NCI-H2029 treated with DMSO at 0.1 percent for 48 hours (cell line): ENCODE measurements around the gene PEDS1.
"Not testable (repeated sequence)": the region's sequence is repeated elsewhere in the genome, so short reads cannot be mapped to it uniquely, and the experiment has no call there.

Source experiments
- DNase-seq: peaks from one replicate; lab custom pipeline; 2025; lab: John Stamatoyannopoulos, UW

PEDS1 gene

GRCh38 chr20:50135157-50135556 is 18.4 kb downstream of the PEDS1 start:
- DNase-seq: not testable (repeated sequence)

DNA sequence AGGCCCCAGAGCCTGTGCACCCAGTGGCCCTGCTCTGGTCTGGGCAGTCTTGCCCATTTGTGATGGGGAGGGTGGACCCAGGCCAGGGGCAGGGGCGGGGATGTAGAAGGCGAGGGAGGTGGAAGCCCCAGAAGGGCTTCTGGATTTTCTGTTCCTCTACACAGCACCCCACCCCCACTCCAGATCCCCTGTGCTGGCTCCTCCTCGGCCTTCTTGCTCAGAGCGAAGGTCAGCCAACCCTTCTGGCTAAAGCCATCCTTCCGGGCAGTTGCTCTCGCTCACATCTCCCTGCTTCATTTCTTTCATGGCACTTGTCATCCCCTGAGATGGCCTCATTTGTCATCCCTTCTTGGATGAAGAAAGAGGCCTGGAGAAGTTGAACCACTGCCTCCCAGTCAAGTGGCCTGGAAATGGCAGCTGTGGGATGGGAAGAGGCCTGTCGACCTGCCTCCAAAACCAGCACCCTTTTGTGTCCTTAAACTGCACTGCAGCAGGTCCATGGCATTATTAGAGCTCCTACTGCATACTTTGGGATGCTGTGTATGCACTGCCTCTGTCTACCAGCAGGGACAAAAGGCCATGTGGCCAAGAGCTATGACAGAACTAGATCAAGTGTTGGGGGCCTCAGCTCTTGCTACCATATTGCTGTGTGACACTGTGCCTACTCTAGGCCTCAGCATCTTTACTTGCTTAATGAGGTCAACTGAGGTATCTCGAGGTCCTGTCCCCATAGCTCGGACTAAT is 19.9 kb downstream of the PEDS1 start:
- no peak for DNase-seq

DNA sequence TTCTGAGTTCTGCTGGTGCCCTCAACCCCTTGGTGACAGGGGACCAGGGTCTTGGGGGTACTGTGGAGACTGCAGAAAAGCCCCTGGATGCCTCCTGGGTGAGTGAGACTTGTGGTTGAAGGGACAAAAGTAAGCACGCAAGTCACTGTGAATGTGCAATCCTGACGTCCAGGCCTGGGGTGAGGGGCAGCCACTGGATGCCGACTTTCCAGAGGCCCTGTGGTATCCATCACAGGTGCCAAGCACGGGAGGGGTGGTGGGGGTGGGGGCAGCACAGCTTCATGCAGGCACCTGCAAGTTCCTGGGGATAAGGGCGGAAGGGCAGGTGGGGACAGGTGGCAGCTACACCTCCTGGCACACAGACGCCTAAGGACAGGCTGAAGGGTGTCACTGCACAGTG is 20.5 kb downstream of the PEDS1 start:
- peak; percentile 49 for DNase-seq

DNA sequence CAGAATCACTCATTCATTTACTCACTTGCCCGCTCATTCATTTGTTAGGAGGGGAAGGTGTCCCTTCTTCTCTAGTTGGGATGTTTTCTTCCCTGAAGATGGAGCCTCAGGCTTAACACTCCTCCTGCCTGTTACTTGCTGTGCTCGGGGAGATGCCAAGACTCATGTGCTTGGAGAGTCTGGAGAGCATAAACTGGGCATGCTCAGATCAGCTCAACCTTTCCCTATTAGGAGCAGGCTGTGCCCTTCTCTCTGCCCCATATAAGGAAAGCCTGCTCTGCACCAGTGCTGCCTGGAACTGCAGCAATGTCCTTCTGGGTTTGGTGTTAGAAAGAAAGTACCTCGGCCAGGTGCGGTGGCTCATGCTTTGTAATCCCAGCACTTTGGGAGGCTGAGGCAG is 22.5 kb downstream of the PEDS1 start:
- no peak for DNase-seq

- no peak for DNase-seq
Observed at GRCh38 chr20:50130356-50130723, 23.2 kb downstream of the PEDS1 start.

DNA sequence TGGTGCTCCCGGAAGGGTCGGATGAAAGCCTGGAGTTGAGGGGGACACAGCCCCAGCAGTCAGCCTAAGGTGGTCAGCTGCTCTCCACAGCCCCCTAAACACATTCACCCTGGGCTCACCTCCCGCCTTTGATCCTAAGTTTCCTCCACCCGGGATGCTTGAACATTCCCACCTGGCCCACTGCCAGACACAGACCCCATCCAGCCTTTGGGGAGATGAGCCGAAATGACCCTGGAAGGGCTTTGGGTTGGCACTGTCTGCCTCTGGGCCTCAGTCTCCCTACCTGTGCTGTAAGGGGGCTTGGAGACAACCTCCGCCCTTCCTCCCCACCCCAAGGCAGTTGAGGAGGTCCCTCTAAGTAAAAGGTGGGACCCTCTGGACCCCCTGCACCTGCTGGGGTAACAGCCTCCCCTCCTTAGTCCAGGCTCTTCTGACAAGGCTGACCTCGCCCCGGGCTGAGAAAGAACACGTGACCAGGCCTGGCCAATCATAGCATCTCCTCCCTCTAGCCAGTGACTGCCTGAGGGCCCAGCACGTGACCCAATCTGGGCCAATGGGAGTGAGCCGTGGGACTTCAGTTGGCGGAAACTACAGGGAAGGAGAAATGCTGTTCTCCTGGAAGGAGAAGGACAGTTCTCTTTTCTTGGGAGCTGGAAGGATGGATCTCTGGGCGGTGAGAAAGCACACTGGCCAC is 23.7 kb downstream of the PEDS1 start:
- no peak for DNase-seq

GRCh38 chr20:50128520-50128905 is 25.0 kb downstream of the PEDS1 start:
- no peak for DNase-seq

DNA sequence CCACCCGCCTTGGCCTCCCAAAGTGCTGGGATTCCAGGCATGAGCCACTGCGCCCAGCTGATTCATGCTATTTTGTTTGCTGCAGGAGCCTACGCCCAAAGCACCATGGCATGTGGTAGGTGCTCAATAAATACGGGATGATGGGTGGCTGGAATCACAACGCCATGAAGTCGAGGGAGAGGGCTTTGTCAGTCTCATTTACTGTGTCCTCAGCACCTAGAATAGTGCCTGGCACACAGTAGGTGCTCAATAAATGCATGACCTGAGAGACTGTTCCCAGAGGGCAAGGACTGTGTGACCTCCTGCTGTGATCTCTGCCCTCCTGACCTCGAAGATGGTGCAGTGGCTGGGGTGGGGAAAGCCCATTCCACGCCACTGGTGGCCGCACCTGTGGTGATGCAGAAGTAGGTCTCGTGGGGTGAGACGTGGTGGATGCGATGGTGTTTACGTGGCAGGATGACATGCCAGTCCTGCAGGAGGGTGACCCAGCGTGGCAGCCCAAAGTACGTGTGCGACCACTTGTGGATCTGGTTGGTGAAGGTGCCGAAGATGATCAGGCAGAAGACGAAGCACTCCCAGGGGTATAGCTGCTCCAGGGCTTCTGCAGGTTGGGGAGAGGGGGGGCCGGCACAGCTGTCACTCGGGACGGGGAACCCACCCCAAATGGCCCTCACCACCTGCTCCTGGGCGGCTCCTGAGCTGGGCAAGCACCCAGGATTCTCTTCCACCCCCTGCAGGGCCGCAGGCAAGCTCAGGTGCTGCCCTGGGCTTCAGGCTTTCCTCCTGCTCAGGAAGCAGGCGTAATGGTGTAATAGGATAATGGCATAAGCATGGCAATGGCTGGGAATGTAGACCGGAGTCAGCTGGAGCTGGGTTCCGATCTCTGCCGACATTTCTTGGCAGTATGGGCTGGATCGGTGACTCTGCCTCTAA is 25.7 kb downstream of the PEDS1 start:
- DNase-seq: no peak

DNA sequence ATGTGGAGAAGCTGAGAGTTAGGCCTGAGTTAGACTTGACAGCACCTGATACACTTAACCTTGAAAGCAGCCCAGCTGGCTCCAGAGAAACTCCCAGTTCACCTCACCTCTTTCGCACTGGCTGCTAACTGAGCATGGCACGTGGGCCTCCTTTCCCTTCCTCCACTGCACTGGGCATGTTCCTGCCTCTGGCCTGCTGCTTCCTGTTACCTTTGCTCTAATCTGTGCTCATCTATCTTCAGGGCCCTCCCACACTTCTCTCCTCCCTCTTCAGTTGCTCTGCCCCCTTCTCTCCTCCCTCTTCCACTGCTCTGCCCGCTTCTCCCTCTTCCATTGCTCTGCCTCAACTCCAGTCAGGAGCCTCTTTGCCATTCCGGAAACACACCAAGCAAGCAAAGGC is 26.9 kb downstream of the PEDS1 start:
- peak; percentile 26 for DNase-seq

DNA sequence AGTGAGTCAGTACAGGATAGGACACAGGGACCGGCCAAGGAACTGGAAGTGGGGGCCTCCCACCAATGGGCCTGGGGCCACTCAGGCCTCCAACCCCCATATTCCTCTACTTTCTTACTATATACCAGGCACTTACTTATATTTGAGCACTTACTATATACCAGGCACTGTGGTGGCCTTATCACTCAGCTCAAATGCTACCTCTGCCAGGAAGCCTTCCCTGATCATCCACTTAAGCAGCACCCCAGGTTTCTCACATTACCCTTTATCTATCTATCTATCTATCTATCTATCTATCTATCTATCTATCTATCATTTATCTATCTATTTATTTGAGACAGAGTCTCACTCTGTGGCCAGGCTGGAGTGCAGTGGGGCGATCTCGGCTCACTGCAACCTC is 28.2 kb downstream of the PEDS1 start:
- no peak for DNase-seq

- no peak for DNase-seq
Observed at GRCh38 chr20:50124496-50124895, 29.0 kb downstream of the PEDS1 start.

DNA sequence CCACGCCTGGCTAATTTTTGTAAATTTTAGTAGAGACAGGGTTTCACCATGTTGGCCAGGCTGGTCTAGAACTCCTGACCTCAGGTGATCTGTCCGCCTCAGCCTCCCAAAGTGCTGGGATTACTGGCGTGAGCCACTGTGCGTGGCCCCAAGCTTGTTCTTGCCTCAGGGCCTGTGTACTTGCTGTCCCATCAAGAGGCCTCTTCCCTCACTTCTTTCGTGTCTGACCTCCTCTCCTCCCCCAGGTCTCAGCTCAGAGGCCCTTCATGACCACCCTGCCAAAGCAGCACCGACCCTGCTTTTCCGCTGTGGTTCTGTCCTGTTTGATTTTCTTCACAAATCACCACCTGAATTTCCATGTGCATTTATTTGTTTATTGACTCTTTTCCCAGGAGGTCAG is 30.1 kb downstream of the PEDS1 start:
- no peak for DNase-seq

DNA sequence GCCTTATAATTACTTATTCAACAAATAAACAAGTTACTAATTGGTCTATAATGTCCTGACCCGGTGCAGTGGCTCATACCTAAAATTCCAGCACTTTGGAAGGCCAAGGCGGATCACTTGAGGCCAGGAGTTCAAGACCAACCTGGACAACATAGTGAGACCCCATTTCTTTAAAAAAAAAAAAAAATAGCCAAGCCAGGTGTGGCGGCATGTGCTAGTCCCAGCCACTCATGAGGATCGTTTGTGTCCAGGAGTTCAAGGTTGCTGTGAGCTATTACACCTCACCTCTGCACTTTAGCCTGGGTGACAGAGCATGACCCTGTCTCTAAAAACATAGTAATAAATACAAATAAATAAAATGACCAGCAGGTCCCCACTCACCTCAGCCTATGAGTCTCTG is 30.8 kb downstream of the PEDS1 start:
- no peak for DNase-seq

- no peak for DNase-seq
Observed at GRCh38 chr20:50121858-50122271, 31.7 kb downstream of the PEDS1 start.

GRCh38 chr20:50120935-50121693 is 32.4 kb downstream of the PEDS1 start:
- peak; percentile 56 for DNase-seq

DNA sequence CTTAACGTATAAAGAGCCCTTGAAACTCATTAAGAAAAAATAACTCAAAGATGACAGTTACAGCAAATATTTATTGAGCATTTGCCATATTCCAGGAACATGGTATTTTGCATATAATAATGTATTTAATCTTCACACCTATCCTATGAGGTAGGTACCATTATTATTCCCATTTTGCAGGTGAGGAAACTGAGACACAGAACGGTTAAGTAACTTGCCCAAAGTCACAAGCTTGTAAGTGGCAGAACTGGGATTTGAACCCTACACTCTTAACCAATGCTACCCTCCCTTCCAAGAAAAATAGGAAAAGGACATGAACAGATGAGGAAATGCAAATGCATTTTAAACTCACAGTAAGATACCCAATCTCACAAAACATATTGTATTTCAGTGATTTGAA is 35.3 kb downstream of the PEDS1 start:
- no peak for DNase-seq

DNA sequence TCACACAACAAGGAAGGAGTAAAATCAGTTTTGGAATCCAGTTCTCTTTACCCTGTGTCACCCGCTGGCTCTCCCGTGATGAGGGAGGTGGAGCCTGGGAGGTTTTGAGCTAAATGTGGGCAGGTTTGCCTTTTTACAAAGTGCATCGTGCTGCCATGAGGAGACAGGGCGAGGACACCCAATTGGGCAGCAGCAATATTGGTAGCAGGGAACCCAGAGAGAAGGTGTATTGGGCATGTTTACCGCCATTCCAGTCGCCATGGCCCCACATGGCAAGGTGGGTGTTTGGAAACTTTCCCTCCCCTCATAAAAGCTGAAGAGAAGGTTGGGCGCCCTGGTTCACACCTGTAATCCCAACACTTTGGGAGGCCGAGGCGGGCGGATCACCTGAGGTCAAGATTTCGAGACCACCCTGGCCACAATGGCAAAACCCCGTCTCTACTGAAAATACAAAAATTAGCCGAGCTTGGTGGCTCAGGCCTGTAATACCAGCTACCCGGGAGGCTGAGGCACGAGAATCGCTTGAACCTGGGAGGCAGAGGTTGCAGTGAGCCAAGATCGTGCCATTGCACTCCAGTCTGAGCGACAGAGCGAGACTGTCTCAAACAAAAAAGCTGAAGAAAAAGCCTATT is 37.0 kb downstream of the PEDS1 start:
- no peak for DNase-seq

- DNase-seq: peak; percentile 89
Observed at GRCh38 chr20:50115591-50116367, 37.7 kb downstream of the PEDS1 start.

DNA sequence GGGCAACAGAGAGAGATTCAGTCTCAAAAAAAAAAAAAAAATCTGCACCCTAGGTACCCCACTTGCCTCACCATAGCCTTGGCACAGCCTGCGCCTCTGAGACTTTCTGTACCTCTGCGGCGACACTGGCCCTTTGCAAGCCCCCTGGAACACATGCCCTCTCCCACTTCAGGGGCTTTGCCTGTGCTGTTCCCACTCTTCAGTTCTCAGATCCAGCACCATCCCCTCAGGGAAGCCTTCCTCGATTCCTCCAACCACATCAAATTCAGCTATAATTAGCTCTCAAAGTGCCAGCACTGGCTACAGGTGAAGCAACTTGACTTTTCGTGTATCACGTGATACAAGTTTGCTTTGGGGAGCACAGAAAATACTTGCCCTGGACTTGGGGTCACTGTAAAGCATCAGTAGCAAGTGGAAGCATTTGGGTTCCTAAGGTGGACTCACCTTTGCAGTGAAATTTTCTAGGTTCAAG is 38.4 kb downstream of the PEDS1 start:
- DNase-seq: no peak

DNA sequence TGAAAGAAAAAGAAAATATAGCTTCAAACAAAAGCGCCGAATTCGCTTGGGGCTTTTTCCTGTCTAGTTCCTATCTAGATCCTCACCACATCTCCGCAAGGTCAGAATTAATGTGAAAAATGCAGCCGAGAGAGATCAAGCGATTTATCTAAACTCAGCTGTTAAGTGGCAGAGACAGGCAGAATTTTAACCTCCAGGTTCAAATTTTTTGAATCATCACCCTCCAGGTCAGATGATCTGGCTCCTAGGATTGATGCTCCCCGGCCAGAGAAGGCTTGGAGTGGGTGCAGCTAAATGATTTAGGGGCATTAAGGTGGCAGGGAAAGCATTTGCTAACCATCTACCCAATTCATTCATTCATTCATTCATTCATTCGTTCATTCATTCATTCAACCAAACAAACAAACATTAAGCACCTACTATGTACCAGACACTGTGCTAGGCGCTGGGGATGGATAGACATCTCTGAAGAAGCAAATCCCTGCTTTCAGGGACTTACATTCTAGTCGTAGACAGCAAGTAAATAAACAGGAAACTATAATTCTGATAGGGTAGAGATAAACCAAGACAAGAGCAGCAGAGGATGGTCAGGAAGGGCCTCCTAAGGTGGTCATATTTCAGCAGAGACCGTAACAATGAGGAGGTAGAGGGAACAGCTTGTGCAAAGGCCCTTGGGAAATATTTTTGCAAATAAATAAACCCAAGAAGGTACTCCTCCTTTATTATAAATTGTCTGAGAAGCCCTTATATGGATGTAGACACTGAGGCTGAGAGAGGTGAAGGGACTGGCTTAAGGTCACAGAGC is 39.9 kb downstream of the PEDS1 start:
- no peak for DNase-seq
